ENCODE results near the gene ANP32A. TPM values are rescaled to one million over a fixed set of nuclear protein-coding genes. Genes with fewer than 3 reads are reported as not detected.

Gene ANP32A
- total and polyA plus RNA-seq, 8 donors, result 111 to 346 (median 298) TPM

- Histone ChIP-seq H3K36me3 (no peaks in the 10 kb centered on the region), H3K27ac (peak overlapping the region in 1 of 2 donors; percentile 38), H3K4me3 (no peak overlapping the region), H3K4me1 (peaks cover 49 to 81% of the 10 kb centered on the region in 2 donors), H3K27me3 (no peaks in the 10 kb centered on the region), H3K9me3 (no peaks in the 10 kb centered on the region)
- ATAC-seq (no peak), DNase-seq (no peak)
- no peak for TF ChIP-seq CTCF (IDR thresholded peaks at IDR 0.05)
- intact Hi-C loops (cut with DNase I), result no loop called here
Measured at GRCh38 chr15:68798346-68799094, 22.2 kb downstream of the ANP32A start.

- Histone ChIP-seq H3K4me1 (peaks cover 54 to 82% of the 10 kb centered on the region in 2 donors), H3K9me3 (no peaks in the 10 kb centered on the region), H3K27ac (peak overlapping the region in 1 of 2 donors; percentile 38), H3K27me3 (no peaks in the 10 kb centered on the region), H3K36me3 (no peaks in the 10 kb centered on the region), H3K4me3 (no peak overlapping the region)
- intact Hi-C loops (cut with DNase I), result no loop called here
- no peak for TF ChIP-seq CTCF (IDR thresholded peaks at IDR 0.05)
- no peak for DNase-seq
- no peak for ATAC-seq
Measured at GRCh38 chr15:68797599-68798345, 22.9 kb downstream of the ANP32A start.

GRCh38 chr15:68797191-68797590 lies 23.5 kb downstream of the ANP32A start:
- no peak for ATAC-seq
- Histone ChIP-seq H3K4me3 (no peak overlapping the region), H3K4me1 (peaks cover 60 to 88% of the 10 kb centered on the region in 2 donors), H3K36me3 (no peaks in the 10 kb centered on the region), H3K27ac (peak overlapping the region in 1 of 2 donors; percentile 3), H3K27me3 (no peaks in the 10 kb centered on the region), H3K9me3 (no peaks in the 10 kb centered on the region)
- intact Hi-C loops (cut with DNase I), result no loop called here
- DNase-seq, result no peak
- TF ChIP-seq CTCF (IDR thresholded peaks at IDR 0.05), result no peak

- Histone ChIP-seq H3K4me1 (peaks cover 58 to 88% of the 10 kb centered on the region in 2 donors), H3K9me3 (no peaks in the 10 kb centered on the region), H3K27ac (peak overlapping the region in 1 of 2 donors; percentile 3), H3K36me3 (no peaks in the 10 kb centered on the region), H3K27me3 (no peaks in the 10 kb centered on the region), H3K4me3 (no peak overlapping the region)
- no peak for ATAC-seq
- intact Hi-C loops (cut with DNase I), result no loop called here
- no peak for DNase-seq
- no peak for TF ChIP-seq CTCF (IDR thresholded peaks at IDR 0.05)
Measured at GRCh38 chr15:68796576-68796975, 24.1 kb downstream of the ANP32A start.

- H3K36me3 ChIP-seq, result no peaks in the 10 kb centered on the region
- no peak for TF ChIP-seq CTCF (IDR thresholded peaks at IDR 0.05)
- DNase-seq, result peak; percentile 60 to 96 (median 90)
- intact Hi-C loops (cut with DNase I), result no loop called here
- H3K9me3 ChIP-seq, result no peaks in the 10 kb centered on the region
- no peaks in the 10 kb centered on the region for H3K27me3 ChIP-seq
- peak; percentile 92 for ATAC-seq
- peak overlapping the region; percentile 81 to 86 for H3K27ac ChIP-seq
- H3K4me1 ChIP-seq, result peaks cover 66 to 96% of the 10 kb centered on the region in 2 donors
- H3K4me3 ChIP-seq, result no peak overlapping the region
Measured at GRCh38 chr15:68795298-68795848, 25.3 kb downstream of the ANP32A start.

All from left lung (tissue), 10 donors.